Measurements from ENCODE around the gene CYTH1.
"Not testable (repeated sequence)": the region's sequence is repeated elsewhere in the genome, so short reads cannot be mapped to it uniquely, and the experiment has no call there.

Gene CYTH1

GRCh38 chr17:78788451-78788850 is 6.4 kb upstream of the CYTH1 start:
- DNase-seq (ENCODE audit: low read depth in 2 of 2), result no peak

GRCh38 chr17:78787444-78787843 is 5.4 kb upstream of the CYTH1 start:
- DNase-seq (ENCODE audit: low read depth in 2 of 2), result no peak

GRCh38 chr17:78785663-78786057 is 3.6 kb upstream of the CYTH1 start:
- DNase-seq (ENCODE audit: low read depth in 2 of 2), result no peak

GRCh38 chr17:78785011-78785662 is 3.1 kb upstream of the CYTH1 start:
- no peak for DNase-seq (ENCODE audit: low read depth in 2 of 2)

- DNase-seq (ENCODE audit: low read depth in 2 of 2), result no peak
These were observed 2.3 kb upstream of the CYTH1 start for GRCh38 chr17:78784352-78784751.

GRCh38 chr17:78783711-78784324 is 1.7 kb upstream of the CYTH1 start:
- DNase-seq (ENCODE audit: low read depth in 2 of 2), result no peak

GRCh38 chr17:78781104-78781892 is 775 bp downstream of the CYTH1 start:
- no peak for DNase-seq (ENCODE audit: low read depth in 2 of 2)

- DNase-seq (ENCODE audit: low read depth in 2 of 2), result no peak
These were observed 1.7 kb downstream of the CYTH1 start for GRCh38 chr17:78780335-78780734.

- DNase-seq (ENCODE audit: low read depth in 2 of 2), result no peak
These were observed 2.2 kb downstream of the CYTH1 start for GRCh38 chr17:78779850-78780249.

- not testable (repeated sequence) for DNase-seq (ENCODE audit: low read depth in 2 of 2)
These were observed 2.8 kb downstream of the CYTH1 start for GRCh38 chr17:78779286-78779651.

- no peak for DNase-seq (ENCODE audit: low read depth in 2 of 2)
These were observed 4.2 kb downstream of the CYTH1 start for GRCh38 chr17:78777881-78778280.

- DNase-seq (ENCODE audit: low read depth in 2 of 2), result no peak
These were observed 7.0 kb downstream of the CYTH1 start for GRCh38 chr17:78774956-78775571.

- DNase-seq (ENCODE audit: low read depth in 2 of 2), result no peak
These were observed 7.6 kb downstream of the CYTH1 start for GRCh38 chr17:78774453-78774852.

- no peak for DNase-seq (ENCODE audit: low read depth in 2 of 2)
These were observed 10.2 kb downstream of the CYTH1 start for GRCh38 chr17:78771758-78772382.

GRCh38 chr17:78769196-78769773 is 12.8 kb downstream of the CYTH1 start:
- no peak for DNase-seq (ENCODE audit: low read depth in 2 of 2)

- DNase-seq (ENCODE audit: low read depth in 2 of 2), result no peak
These were observed 14.3 kb downstream of the CYTH1 start for GRCh38 chr17:78767806-78768205.

- no peak for DNase-seq (ENCODE audit: low read depth in 2 of 2)
These were observed 15.3 kb downstream of the CYTH1 start for GRCh38 chr17:78766743-78767294.

- DNase-seq (ENCODE audit: low read depth in 2 of 2), result no peak
These were observed 15.8 kb downstream of the CYTH1 start for GRCh38 chr17:78766225-78766624.

- no peak for DNase-seq (ENCODE audit: low read depth in 2 of 2)
These were observed 16.3 kb downstream of the CYTH1 start for GRCh38 chr17:78765821-78766220.

- DNase-seq (ENCODE audit: low read depth in 2 of 2), result no peak
These were observed 17.2 kb downstream of the CYTH1 start for GRCh38 chr17:78764871-78765270.

- DNase-seq (ENCODE audit: low read depth in 2 of 2), result no peak
These were observed 18.5 kb downstream of the CYTH1 start for GRCh38 chr17:78763561-78763960.
